Measurements from ENCODE around the gene IRF2.

The IRF2 gene

GRCh38 chr4:184427687-184428086 lies 46.7 kb downstream of the IRF2 start:
- no peak for DNase-seq

- no peak for DNase-seq
Observed at GRCh38 chr4:184427093-184427492, 47.3 kb downstream of the IRF2 start.

GRCh38 chr4:184424993-184425758 lies 49.2 kb downstream of the IRF2 start:
- no peak for DNase-seq

GRCh38 chr4:184424279-184424678 lies 50.1 kb downstream of the IRF2 start:
- no peak for DNase-seq

GRCh38 chr4:184423003-184423686 lies 51.2 kb downstream of the IRF2 start:
- no peak for DNase-seq

GRCh38 chr4:184422378-184422777 lies 52.0 kb downstream of the IRF2 start:
- DNase-seq, result no peak

GRCh38 chr4:184421533-184422155 lies 52.7 kb downstream of the IRF2 start:
- DNase-seq, result no peak

GRCh38 chr4:184420881-184421416 lies 53.4 kb downstream of the IRF2 start:
- DNase-seq, result no peak

GRCh38 chr4:184420402-184420801 lies 53.9 kb downstream of the IRF2 start:
- DNase-seq, result peak; percentile 13

- DNase-seq, result no peak
Observed at GRCh38 chr4:184419976-184420375, 54.4 kb downstream of the IRF2 start.

- no peak for DNase-seq
Observed at GRCh38 chr4:184417802-184418511, 56.4 kb downstream of the IRF2 start.

GRCh38 chr4:184416913-184417734 lies 57.2 kb downstream of the IRF2 start:
- DNase-seq, result peak; percentile 53

- no peak for DNase-seq
Observed at GRCh38 chr4:184415071-184415470, 59.3 kb downstream of the IRF2 start.

- DNase-seq, result no peak
Observed at GRCh38 chr4:184413261-184414046, 60.9 kb downstream of the IRF2 start.

GRCh38 chr4:184410748-184411147 lies 63.6 kb downstream of the IRF2 start:
- DNase-seq, result no peak

- DNase-seq, result no peak
Observed at GRCh38 chr4:184409911-184410692, 64.2 kb downstream of the IRF2 start.

GRCh38 chr4:184409502-184409901 lies 64.8 kb downstream of the IRF2 start:
- no peak for DNase-seq

GRCh38 chr4:184408684-184409081 lies 65.7 kb downstream of the IRF2 start:
- no peak for DNase-seq

- no peak for DNase-seq
Observed at GRCh38 chr4:184408021-184408683, 66.2 kb downstream of the IRF2 start.

GRCh38 chr4:184406958-184407391 lies 67.4 kb downstream of the IRF2 start:
- no peak for DNase-seq

All from stimulated activated CD4-positive, alpha-beta T cell treated with anti-CD3 and anti-CD28 coated beads, Interleukin-1b, Interleukin-23, amount 100 ng/mL, for 48 hours (primary cell).